Neuronal stem cell (in vitro differentiated cells): ENCODE data around the gene PRICKLE2.

Experiments used
- DNase-seq: peaks from one replicate; pipeline ENCODE4 v3.0.0-alpha.2; 2013; ENCODE audit warnings: low spot score
- H2AFZ ChIP-seq: one replicate; pipeline ENCODE4 v1.6.1; 2013; ENCODE audit warnings: mild to moderate bottlenecking, low read length, inconsistent platforms
- H2AK5ac ChIP-seq: 2 replicates; pipeline ENCODE4 v1.6.1; 2013; ENCODE audit warnings: low read depth, mild to moderate bottlenecking, inconsistent platforms, low read length, moderate library complexity, mixed read lengths
- H2BK120ac ChIP-seq: 2 replicates; pipeline ENCODE4 v1.6.1; 2013; ENCODE audit warnings: low read depth, mild to moderate bottlenecking, inconsistent platforms, low read length, moderate library complexity, mixed read lengths
- H2BK12ac ChIP-seq: one replicate; pipeline ENCODE4 v1.6.1; 2013; ENCODE audit warnings: low read length, inconsistent platforms
- H2BK15ac ChIP-seq: 2 replicates; pipeline ENCODE4 v1.6.1; 2013; ENCODE audit warnings: mild to moderate bottlenecking, low read length, inconsistent platforms, mixed read lengths
- H2BK5ac ChIP-seq: one replicate; pipeline ENCODE4 v1.6.1; 2013; ENCODE audit warnings: inconsistent platforms, mild to moderate bottlenecking, low read length, moderate library complexity
- H3K14ac ChIP-seq: one replicate; pipeline ENCODE4 v1.6.1; 2013; ENCODE audit warnings: low read length, inconsistent platforms
- H3K18ac ChIP-seq: 2 replicates; pipeline ENCODE4 v1.6.1; 2013; ENCODE audit warnings: low read length, inconsistent platforms
- H3K23ac ChIP-seq: 2 replicates; pipeline ENCODE4 v1.6.1; 2013; ENCODE audit warnings: low read depth, mild to moderate bottlenecking, mixed read lengths, low read length, inconsistent platforms; ENCODE audit not compliant: poor library complexity
- H3K27ac ChIP-seq: replicated peaks from 3 replicates; pipeline ENCODE4 v1.5.1; 2013; ENCODE audit warnings: low read length, inconsistent platforms
- H3K27me3 ChIP-seq, 3 experiments: 2 replicates each; pipeline ENCODE4 v1.6.1; 2013; ENCODE audit warnings: low read length in 3 of 3, mild to moderate bottlenecking in 2 of 3, inconsistent platforms in 1 of 3, low read depth in 1 of 3, mixed read lengths in 1 of 3, moderate library complexity in 1 of 3; ENCODE audit not compliant: control insufficient read depth in 3 of 3, insufficient read depth in 3 of 3
- H3K36me3 ChIP-seq, 2 donors: replicated peaks in 1 of 2; 2 replicates each; pipeline ENCODE4 v1.6.1; 2013; ENCODE audit warnings: low read length in 2 of 2; ENCODE audit not compliant: control insufficient read depth in 2 of 2, insufficient read depth in 2 of 2
- H3K4ac ChIP-seq: 2 replicates; pipeline ENCODE4 v1.6.1; 2013; ENCODE audit warnings: inconsistent platforms, mild to moderate bottlenecking, low read length, moderate library complexity
- H3K4me1 ChIP-seq, 2 donors: 1 replicate in 1 of 2; 2 replicates in 1 of 2; pipeline ENCODE4 v1.6.1; 2013; ENCODE audit warnings: low read length in 2 of 2, low read depth in 1 of 2; ENCODE audit not compliant: control insufficient read depth in 2 of 2, insufficient read depth in 1 of 2
- H3K4me2 ChIP-seq: one replicate; pipeline ENCODE4 v1.6.1; 2013; ENCODE audit warnings: mild to moderate bottlenecking, low read length, inconsistent platforms; ENCODE audit not compliant: insufficient read depth, poor library complexity, severe bottlenecking
- H3K4me3 ChIP-seq, 2 donors: 2 replicates each; pipeline ENCODE4 v1.5.1; 2013; ENCODE audit warnings: low read length in 2 of 2, mild to moderate bottlenecking in 2 of 2, inconsistent platforms in 1 of 2, moderate library complexity in 1 of 2
- H3K79me1 ChIP-seq: one replicate; pipeline ENCODE4 v1.6.1; 2013; ENCODE audit warnings: low read depth, mild to moderate bottlenecking, inconsistent platforms, low read length, moderate library complexity
- H3K9ac ChIP-seq: one replicate; pipeline ENCODE4 v1.6.1; 2013; ENCODE audit warnings: mild to moderate bottlenecking, low read depth, low read length, inconsistent platforms; ENCODE audit not compliant: poor library complexity
- H3K9me3 ChIP-seq, 2 donors: replicated peaks in 1 of 2; 2 replicates each; pipeline versions ENCODE3 to v1.6.1; 2013; ENCODE audit warnings: low read length in 2 of 2, mild to moderate bottlenecking in 2 of 2, inconsistent platforms in 1 of 2, low read depth in 1 of 2, mixed read lengths in 1 of 2, moderate library complexity in 1 of 2; ENCODE audit not compliant: control insufficient read depth in 2 of 2, insufficient read depth in 1 of 2
- H4K8ac ChIP-seq: one replicate; pipeline ENCODE4 v1.6.1; 2013; ENCODE audit warnings: low read depth, mild to moderate bottlenecking, inconsistent platforms, low read length, moderate library complexity
- H4K91ac ChIP-seq: one replicate; pipeline ENCODE4 v1.6.1; 2013; ENCODE audit warnings: low read length, low read depth, mild to moderate bottlenecking, inconsistent platforms; ENCODE audit not compliant: poor library complexity
- WGBS, 2 donors: extraction: QIAGEN DNeasy Blood & Tissue Kit; methylation state at CpG; one replicate each; pipeline ENCODE4 v1.1.7; 2013; ENCODE audit warnings: missing lambda C conversion rate in 2 of 2, mixed read lengths in 1 of 2; ENCODE audit not compliant: insufficient read length in 2 of 2, insufficient replicate concordance in 1 of 2; ENCODE audit errors: extremely low coverage in 2 of 2; 5-methylcytosine and 5-hydroxymethylcytosine counted together

PRICKLE2 gene

DNA sequence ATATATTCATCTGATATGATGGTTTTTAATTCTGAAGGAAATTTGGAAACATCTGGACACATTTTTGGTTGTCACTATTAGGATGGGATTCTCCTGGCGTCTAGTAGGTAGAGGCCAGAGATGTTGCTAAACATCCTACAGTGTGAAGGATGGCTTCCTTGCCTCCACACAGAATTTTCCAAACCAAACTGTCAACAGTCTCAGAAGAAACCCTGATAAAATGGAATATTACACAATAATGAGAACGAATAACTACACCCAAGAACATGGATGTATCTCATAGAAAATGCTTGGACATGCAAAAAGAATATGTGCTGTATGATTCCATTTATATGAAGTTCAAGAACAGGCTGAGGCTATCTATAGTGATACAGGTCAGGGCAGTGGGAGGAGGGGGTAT is 122.1 kb downstream of the PRICKLE2 start:
- H2BK120ac ChIP-seq, result no peak overlapping the region
- H3K4me3 ChIP-seq, result no peak overlapping the region
- no peaks in the 10 kb centered on the region for H3K36me3 ChIP-seq
- peaks cover 12 to 13% of the 10 kb centered on the region in 2 donors for H3K4me1 ChIP-seq
- no peak overlapping the region for H3K27ac ChIP-seq
- H3K9me3 ChIP-seq, result no peaks in the 10 kb centered on the region
- no peak overlapping the region for H2AK5ac ChIP-seq
- H3K14ac ChIP-seq, result no peak overlapping the region
- DNase-seq, result no peak
- no peak overlapping the region for H2AFZ ChIP-seq
- H3K23ac ChIP-seq, result no peak overlapping the region
- no peaks in the 10 kb centered on the region for H3K79me1 ChIP-seq
- no peak overlapping the region for H4K91ac ChIP-seq
- no peak overlapping the region for H2BK12ac ChIP-seq
- no peak overlapping the region for H2BK5ac ChIP-seq
- H2BK15ac ChIP-seq, result no peak overlapping the region
- H3K9ac ChIP-seq, result no peak overlapping the region
- no peak overlapping the region for H3K4ac ChIP-seq
- H3K18ac ChIP-seq, result no peak overlapping the region
- no CpG with 5 or more reads among the region's 2 CpGs for WGBS, 2 donors
- no peaks in the 10 kb centered on the region for H3K27me3 ChIP-seq
- H3K4me2 ChIP-seq, result no peak overlapping the region
- no peak overlapping the region for H4K8ac ChIP-seq

DNA sequence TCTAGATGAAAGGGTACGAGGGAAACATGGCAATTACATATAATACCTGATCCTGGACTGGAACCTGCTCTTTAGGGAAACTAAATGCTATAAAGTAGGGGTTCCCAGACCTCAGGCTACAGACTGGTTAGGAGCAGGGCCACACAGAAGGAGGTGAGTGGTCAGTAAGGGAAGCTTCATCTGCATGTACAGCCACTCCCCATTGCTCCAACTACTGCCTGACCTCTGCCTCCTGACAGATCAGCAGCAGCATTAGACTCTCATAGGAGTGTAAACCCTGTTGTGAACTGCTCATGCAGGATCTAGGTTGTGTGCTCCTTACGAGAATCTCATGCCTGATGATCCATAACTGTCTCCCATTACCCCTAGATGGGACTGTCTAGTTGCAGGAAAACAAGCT is 123.1 kb downstream of the PRICKLE2 start:
- Histone ChIP-seq H4K8ac (no peak overlapping the region), H3K14ac (no peak overlapping the region), H3K27me3 (no peaks in the 10 kb centered on the region), H3K27ac (no peak overlapping the region), H3K9ac (no peak overlapping the region), H2BK12ac (no peak overlapping the region), H4K91ac (no peak overlapping the region), H3K79me1 (no peaks in the 10 kb centered on the region), H2BK120ac (no peak overlapping the region), H2AK5ac (no peak overlapping the region), H3K4me2 (no peak overlapping the region), H3K4me3 (no peak overlapping the region), H3K23ac (no peak overlapping the region), H2BK15ac (no peak overlapping the region), H2BK5ac (no peak overlapping the region), H2AFZ (no peak overlapping the region), H3K36me3 (no peaks in the 10 kb centered on the region), H3K9me3 (no peaks in the 10 kb centered on the region), H3K4me1 (peaks cover 11 to 13% of the 10 kb centered on the region in 2 donors), H3K18ac (no peak overlapping the region), H3K4ac (no peak overlapping the region)
- WGBS, 2 donors, result no CpG with 5 or more reads among the region's 2 CpGs
- no peak for DNase-seq

DNA sequence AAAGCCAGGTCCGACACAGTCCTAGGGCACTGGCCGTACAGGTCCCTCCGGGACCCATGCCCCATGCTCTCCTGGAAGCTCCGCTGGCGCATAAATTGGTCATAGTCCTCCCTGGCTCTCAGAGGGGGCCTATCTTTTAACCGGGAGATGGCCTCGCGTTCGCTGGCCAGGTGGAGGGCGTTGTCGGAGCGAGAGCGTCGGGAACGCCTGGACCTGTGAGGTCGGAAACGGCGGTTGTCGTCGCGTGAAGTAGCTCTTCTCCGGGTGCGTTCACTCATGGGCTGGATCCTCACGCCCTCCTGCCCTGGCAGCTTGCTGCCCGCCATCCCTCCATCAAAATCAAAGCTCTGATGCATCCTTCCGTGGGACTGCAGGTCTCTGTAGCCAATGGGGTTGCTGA is 126.0 kb downstream of the PRICKLE2 start:
- H3K23ac ChIP-seq, result no peak overlapping the region
- H3K9ac ChIP-seq, result no peak overlapping the region
- no peak overlapping the region for H3K27ac ChIP-seq
- H3K18ac ChIP-seq, result no peak overlapping the region
- no peak overlapping the region for H2BK120ac ChIP-seq
- WGBS, 2 donors, result no CpG with 5 or more reads among the region's 26 CpGs
- no peaks in the 10 kb centered on the region for H3K36me3 ChIP-seq
- no peak overlapping the region for H2BK12ac ChIP-seq
- H3K9me3 ChIP-seq, result no peaks in the 10 kb centered on the region
- H3K79me1 ChIP-seq, result no peaks in the 10 kb centered on the region
- no peak overlapping the region for H2BK15ac ChIP-seq
- no peak overlapping the region for H4K8ac ChIP-seq
- no peak overlapping the region for H2AK5ac ChIP-seq
- H3K4me1 ChIP-seq, result peaks cover 8 to 10% of the 10 kb centered on the region in 2 donors
- H4K91ac ChIP-seq, result no peak overlapping the region
- H3K4me2 ChIP-seq, result no peak overlapping the region
- no peak for DNase-seq
- no peak overlapping the region for H3K4me3 ChIP-seq
- H2BK5ac ChIP-seq, result no peak overlapping the region
- no peaks in the 10 kb centered on the region for H3K27me3 ChIP-seq
- H3K4ac ChIP-seq, result no peak overlapping the region
- no peak overlapping the region for H2AFZ ChIP-seq
- no peak overlapping the region for H3K14ac ChIP-seq

DNA sequence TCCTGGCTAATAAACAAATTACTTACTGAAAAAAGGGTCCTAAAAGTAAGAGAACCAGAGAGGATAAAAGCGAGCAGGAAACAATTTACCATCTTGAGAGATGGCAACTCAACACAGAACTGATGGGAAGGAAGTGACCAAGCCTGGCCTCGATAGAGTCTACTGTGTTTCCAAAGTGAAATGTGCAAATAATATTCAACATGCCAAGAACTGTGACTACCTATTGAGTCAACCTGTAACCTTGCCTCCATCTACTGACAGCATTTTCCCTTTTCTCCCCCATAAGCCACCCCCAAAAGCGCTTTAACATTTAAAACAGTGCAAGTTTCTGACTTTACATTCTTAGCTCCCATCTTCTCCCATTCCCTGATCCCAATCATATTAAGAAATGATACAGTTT is 126.6 kb downstream of the PRICKLE2 start:
- Histone ChIP-seq H2AFZ (no peak overlapping the region), H4K91ac (no peak overlapping the region), H2BK120ac (no peak overlapping the region), H3K4me1 (peaks cover 9 to 10% of the 10 kb centered on the region in 2 donors), H3K18ac (no peak overlapping the region), H2AK5ac (no peak overlapping the region), H3K9me3 (no peaks in the 10 kb centered on the region), H2BK15ac (no peak overlapping the region), H3K4ac (no peak overlapping the region), H4K8ac (no peak overlapping the region), H3K36me3 (no peaks in the 10 kb centered on the region), H2BK5ac (no peak overlapping the region), H2BK12ac (no peak overlapping the region), H3K4me2 (no peak overlapping the region), H3K4me3 (no peak overlapping the region), H3K14ac (no peak overlapping the region), H3K27ac (no peak overlapping the region), H3K9ac (no peak overlapping the region), H3K79me1 (no peaks in the 10 kb centered on the region), H3K27me3 (no peaks in the 10 kb centered on the region), H3K23ac (no peak overlapping the region)
- no CpG with 5 or more reads among the region's 3 CpGs for WGBS, 2 donors
- DNase-seq, result no peak
